ENCODE results near the gene PFKL. TPM values are rescaled to one million over a fixed set of nuclear protein-coding genes. Genes with fewer than 3 reads are reported as not detected.
"Not testable (repeated sequence)": the region's sequence is repeated elsewhere in the genome, so short reads cannot be mapped to it uniquely, and the experiment has no call there.

The PFKL gene
- polyA plus RNA-seq, 2 of the 4 experiments (the other 2 are of a cell fraction): 23.2 to 38.7 TPM

GRCh38 chr21:44279354-44280260 lies 20.2 kb upstream of the PFKL start:
- CTCF ChIA-PET: interaction anchor here (0.7 to 1.3 kb wide), 2 partner anchors 18 to 24 kb away, joined by 3 to 4 read pairs; no protein-coding TSS in a partner anchor
- ATAC-seq (no peak), DNase-seq (ENCODE audit: low read depth in 1 of 2, low spot score in 1 of 2) (no peak), FAIRE-seq (no peak)
- 68% methylated on average over 19 of the region's 19 CpGs for WGBS (ENCODE audit: missing lambda C conversion rate)
- no peak overlapping the region for H3K4me2 ChIP-seq
- no peak for TF ChIP-seq EP300 (IDR thresholded peaks at IDR 0.05)
- TF ChIP-seq, protein P1, sequence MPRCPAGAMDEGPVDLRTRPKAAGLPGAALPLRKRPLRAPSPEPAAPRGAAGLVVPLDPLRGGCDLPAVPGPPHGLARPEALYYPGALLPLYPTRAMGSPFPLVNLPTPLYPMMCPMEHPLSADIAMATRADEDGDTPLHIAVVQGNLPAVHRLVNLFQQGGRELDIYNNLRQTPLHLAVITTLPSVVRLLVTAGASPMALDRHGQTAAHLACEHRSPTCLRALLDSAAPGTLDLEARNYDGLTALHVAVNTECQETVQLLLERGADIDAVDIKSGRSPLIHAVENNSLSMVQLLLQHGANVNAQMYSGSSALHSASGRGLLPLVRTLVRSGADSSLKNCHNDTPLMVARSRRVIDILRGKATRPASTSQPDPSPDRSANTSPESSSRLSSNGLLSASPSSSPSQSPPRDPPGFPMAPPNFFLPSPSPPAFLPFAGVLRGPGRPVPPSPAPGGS (IDR thresholded peaks at IDR 0.05): no peak
- TF ChIP-seq ZFP36 (IDR thresholded peaks at IDR 0.05; ENCODE audit: borderline replicate concordance, partially characterized antibody): no peak
- H3K27ac ChIP-seq: no peak overlapping the region
- H3K4me3 ChIP-seq: no peak overlapping the region
- no peaks in the 10 kb centered on the region for H3K9me3 ChIP-seq
- no peaks in the 10 kb centered on the region for H3K4me1 ChIP-seq
- POLR2A ChIA-PET: no interaction called here

- FAIRE-seq: no peak
- Histone ChIP-seq H3K4me2 (no peak overlapping the region), H3K4me3 (no peak overlapping the region), H3K9me3 (no peaks in the 10 kb centered on the region), H3K27ac (no peak overlapping the region), H3K4me1 (no peaks in the 10 kb centered on the region)
- no peak for ATAC-seq
- 80% methylated on average over 2 of the region's 9 CpGs for WGBS (ENCODE audit: missing lambda C conversion rate)
- TF ChIP-seq TP53 (CRISPR knock-in tag; IDR thresholded peaks at IDR 0.05) (no peak), PHF8 (IDR thresholded peaks at IDR 0.05; ENCODE audit: borderline replicate concordance, low read depth) (no peak), SREBF2 (IDR thresholded peaks at IDR 0.05) (no peak), USF2 (IDR thresholded peaks at IDR 0.05) (no peak), HOXB13 (CRISPR knock-in tag; IDR thresholded peaks at IDR 0.05; ENCODE audit: low read depth) (no peak), CHD4 (IDR thresholded peaks at IDR 0.05; ENCODE audit: borderline replicate concordance) (no peak), CHD2 (IDR thresholded peaks at IDR 0.05; ENCODE audit: low read length, partially characterized antibody) (no peak), SMC3 (IDR thresholded peaks at IDR 0.05) (no peak), JUNB (IDR thresholded peaks at IDR 0.05) (no peak), CBX8 (IDR thresholded peaks at IDR 0.05) (no peak), EHMT2 (IDR thresholded peaks at IDR 0.05; ENCODE audit: low read depth) (no peak), ATOH8 (CRISPR knock-in tag; IDR thresholded peaks at IDR 0.05; ENCODE audit: low read depth) (no peak), RFX5 (IDR thresholded peaks at IDR 0.05) (no peak), MAFK (IDR thresholded peaks at IDR 0.05; ENCODE audit: partially characterized antibody) (no peak)
- TF ChIP-seq, protein P2, sequence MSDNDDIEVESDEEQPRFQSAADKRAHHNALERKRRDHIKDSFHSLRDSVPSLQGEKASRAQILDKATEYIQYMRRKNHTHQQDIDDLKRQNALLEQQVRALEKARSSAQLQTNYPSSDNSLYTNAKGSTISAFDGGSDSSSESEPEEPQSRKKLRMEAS (IDR thresholded peaks at IDR 0.05): no peak
- TF ChIP-seq, protein P3, sequence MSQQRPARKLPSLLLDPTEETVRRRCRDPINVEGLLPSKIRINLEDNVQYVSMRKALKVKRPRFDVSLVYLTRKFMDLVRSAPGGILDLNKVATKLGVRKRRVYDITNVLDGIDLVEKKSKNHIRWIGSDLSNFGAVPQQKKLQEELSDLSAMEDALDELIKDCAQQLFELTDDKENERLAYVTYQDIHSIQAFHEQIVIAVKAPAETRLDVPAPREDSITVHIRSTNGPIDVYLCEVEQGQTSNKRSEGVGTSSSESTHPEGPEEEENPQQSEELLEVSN (IDR thresholded peaks at IDR 0.05; ENCODE audit: borderline replicate concordance, low read depth): no peak
- no peak for DNase-seq (ENCODE audit: low read depth in 1 of 2, low spot score in 1 of 2)
- ChIA-PET POLR2A (no interaction called here), CTCF (no interaction called here)
These were observed 18.1 kb upstream of the PFKL start for GRCh38 chr21:44281801-44282200.

- H3K9me3 ChIP-seq: no peaks in the 10 kb centered on the region
- ChIA-PET CTCF (no interaction called here), POLR2A (no interaction called here)
These were observed 17.5 kb upstream of the PFKL start for GRCh38 chr21:44282370-44282769.

GRCh38 chr21:44283211-44283785 lies 16.6 kb upstream of the PFKL start:
- ATAC-seq; H3K27ac ChIP-seq; H3K4me3 ChIP-seq; POLR2A ChIA-PET; H3K4me1 ChIP-seq; FAIRE-seq; DNase-seq (ENCODE audit: low read depth in 1 of 2, low spot score in 1 of 2); H3K4me2 ChIP-seq; CTCF ChIA-PET; H3K9me3 ChIP-seq: not testable (repeated sequence)
- 45% methylated on average over 9 of the region's 11 CpGs for WGBS (ENCODE audit: missing lambda C conversion rate)

More at GRCh38 chr21:44282370-44282769, 17.5 kb upstream of the PFKL start:
- Histone ChIP-seq H3K4me2 (no peak overlapping the region), H3K27ac (no peak overlapping the region), H3K4me3 (no peak overlapping the region), H3K4me1 (no peaks in the 10 kb centered on the region)
- TF ChIP-seq BHLHE40 (IDR thresholded peaks at IDR 0.05; ENCODE audit: low read depth, low read length): no peak
- TF ChIP-seq ZSCAN20 (CRISPR knock-in tag; IDR thresholded peaks at IDR 0.05): no peak
- no peak for TF ChIP-seq ZNF302 (CRISPR knock-in tag; IDR thresholded peaks at IDR 0.05)
- no peak for TF ChIP-seq CHD2 (IDR thresholded peaks at IDR 0.05; ENCODE audit: low read length, partially characterized antibody)
- TF ChIP-seq SREBF2 (IDR thresholded peaks at IDR 0.05): no peak
- no peak for ATAC-seq
- 80% methylated on average over 1 of the region's 9 CpGs for WGBS (ENCODE audit: missing lambda C conversion rate)
- DNase-seq (ENCODE audit: low read depth in 1 of 2, low spot score in 1 of 2): no peak
- FAIRE-seq: no peak
